Measurements from ENCODE around the gene MATCAP1.

MATCAP1 gene

GRCh38 chr16:67190448-67191399 lies 7.0 kb upstream of the MATCAP1 start:
- no peak for DNase-seq

DNA sequence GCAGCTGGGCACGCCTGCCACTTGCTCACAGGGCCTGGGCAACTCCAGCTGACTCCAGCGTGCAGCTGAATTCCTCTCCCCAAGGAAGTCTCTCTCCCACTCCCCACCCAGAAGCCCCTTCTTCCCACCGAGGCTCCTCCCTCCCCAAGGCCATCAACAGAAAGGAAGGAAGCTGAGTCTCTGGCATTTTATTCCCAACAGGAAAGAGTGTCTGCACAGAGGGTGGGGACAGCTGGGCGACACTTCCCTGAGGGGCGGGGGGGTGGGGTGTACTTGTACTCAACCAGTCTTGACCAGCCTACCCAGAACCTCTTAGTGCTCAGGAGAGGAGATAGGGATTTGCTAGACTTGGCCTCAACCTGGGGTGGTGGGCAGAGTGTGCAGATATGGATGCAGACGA lies 6.3 kb upstream of the MATCAP1 start, which contains the start of gene EXOC3L1:
Gene EXOC3L1, minus strand, starts transcription at position 96 of the 400 bp plus-strand sequence. CDS start 460 bp downstream, outside the sequence.
- DNase-seq: no peak

- no peak for DNase-seq
Measured at GRCh38 chr16:67188798-67189197, 5.0 kb upstream of the MATCAP1 start.

DNA sequence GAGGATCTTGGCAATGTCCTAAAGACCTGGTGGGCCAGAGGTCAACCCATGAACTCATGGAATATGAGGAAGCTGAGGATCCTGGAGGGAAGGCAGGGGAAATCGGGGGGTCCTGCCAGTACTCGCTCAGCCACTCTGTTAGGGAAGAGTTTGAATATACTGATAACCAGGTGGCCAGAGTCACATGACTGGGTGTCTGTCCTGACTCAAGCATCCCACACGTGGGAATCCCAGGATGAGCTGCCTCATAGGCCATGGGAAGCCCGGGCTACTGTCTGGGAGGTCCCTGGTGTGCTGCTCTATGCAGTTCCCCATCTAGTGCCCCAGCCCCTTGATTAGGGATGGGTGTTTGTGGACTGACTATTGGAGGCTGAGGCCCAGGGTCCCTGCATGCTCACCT lies 4.6 kb upstream of the MATCAP1 start:
- no peak for DNase-seq

DNA sequence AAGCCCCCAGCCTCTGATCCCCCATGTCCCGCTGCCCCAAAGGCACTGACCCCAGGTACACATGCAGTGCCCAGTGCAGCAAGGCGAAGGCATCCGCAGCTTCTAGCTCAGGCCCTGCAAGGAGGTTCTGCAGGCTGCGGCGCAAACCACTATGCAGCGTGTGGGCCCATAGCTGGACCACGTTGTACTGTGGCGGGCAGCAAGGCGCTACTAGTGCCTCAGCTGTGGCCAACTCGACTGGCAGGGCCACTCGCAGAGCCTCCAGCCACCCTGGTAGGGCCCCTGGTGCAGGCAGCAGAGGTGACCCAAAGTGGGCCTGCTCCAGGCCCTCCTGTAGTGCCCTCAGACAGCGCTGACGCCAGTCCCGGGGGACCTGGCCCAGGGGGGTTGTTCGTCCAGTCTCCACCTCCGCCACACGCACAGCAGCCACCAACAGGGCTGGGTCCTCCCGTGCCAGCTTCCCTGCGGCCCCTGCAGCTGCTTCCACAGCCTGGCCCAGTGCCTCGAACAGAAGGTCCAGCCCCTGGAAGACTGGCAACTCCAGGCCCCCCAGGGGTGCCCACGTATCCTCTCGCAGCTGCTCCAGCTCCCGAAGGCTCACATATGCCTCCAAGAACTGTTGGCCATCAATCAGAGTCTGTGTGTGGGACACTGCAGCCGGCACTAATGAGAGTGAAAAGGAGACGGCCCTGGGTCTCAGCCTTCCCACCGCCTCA lies 3.6 kb upstream of the MATCAP1 start:
- no peak for DNase-seq

DNA sequence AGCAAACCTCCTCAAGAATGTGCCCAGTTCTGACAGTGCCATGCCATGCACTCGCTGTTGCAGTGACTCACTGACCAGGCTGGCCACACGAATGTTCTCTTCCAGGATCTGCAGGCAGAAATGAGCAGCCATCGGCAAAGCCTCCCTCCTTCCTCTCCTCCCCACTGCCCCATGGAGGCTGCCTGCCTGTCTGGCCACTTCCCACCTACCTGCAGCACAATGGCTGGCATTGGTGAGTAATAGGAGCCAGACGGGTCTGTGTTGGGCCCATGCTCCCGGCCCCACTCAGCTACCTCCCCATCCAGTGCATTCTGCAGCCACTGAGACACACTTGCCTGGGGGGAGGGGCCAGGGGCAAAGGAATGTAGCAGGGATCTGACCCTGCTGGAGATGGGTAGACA lies 2.8 kb upstream of the MATCAP1 start:
- DNase-seq: no peak

- DNase-seq: no peak
Measured at GRCh38 chr16:67185651-67186134, 1.9 kb upstream of the MATCAP1 start.

DNA sequence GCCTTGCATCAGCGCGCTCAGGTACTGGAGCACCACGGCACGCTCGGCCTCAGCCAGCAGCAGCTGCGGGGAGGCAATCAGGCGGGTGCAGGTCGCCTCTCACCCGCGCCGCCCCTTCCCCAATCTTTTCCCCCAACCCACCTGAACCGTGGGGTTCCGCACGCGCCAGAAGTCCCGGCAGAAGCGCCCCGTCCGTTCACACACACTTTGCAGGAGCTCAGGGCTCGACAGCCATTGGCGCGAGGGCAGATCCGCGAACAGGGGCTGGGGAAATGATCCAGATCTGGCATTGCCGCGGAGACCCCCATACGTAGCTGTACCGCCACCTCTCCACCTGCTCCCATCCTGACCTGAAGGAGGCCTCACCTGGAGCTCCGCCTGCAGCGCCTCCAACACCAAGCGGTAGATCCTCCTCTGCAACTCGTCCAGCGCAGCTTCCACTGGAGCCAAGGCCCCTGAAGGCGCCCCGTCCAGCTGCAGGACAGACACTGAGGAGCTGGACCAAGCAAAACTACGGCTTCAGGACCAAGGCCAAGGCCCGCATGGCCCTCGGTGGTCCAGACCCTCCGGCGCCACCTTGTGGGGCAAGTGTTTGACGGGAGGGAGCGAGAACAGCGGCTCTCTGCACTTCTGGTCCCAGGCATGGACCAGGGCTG lies 1.4 kb upstream of the MATCAP1 start:
- peak; percentile 92 for DNase-seq

DNA sequence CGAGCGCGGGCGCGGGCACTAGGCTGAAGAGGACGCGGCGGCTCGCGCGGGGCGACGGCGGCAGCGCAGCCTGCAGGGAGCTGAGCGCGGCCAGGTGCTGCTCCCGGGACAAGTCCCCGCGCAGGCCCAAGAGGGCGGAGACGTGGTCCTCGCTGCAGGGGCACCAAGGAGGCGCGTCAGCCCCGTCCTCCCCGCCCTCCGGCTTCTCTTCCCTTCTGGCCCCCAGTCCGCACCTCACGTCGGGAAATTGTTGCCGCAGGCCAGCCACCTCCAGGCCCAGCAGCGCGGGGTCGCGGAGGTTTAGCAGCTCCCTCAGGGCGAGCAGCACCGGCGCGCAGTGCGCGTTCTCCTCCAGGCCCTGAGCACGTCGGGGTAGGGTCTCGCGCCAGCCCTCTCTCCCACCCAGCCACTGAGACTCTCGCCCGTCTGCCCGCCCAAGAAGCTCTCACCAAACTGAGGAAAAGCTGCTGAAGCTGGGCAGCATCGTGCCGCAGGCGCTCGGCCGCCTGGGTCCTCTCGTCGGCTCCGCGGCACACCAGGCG lies 761 bp upstream of the MATCAP1 start:
- DNase-seq: no peak

DNA sequence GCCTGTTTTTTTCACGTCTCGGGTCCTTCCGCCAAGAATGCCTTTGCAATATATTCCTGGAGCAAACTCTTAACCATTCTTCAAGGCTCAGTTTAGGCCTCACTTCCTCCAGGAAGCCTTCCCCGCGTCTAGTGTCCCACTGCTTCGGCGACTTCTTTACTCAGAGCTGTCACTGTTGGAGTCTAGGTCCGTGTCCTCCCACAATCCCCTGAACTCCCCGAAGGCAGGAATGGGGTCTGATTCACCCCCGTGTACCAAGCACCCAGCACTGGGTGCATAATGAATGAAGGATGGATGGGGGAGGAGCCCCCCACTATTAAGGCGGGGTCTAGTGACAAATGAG lies 508 bp downstream of the MATCAP1 start:
- no peak for DNase-seq

GRCh38 chr16:67182288-67182687 lies 1.5 kb downstream of the MATCAP1 start:
- DNase-seq: no peak

- no peak for DNase-seq
Measured at GRCh38 chr16:67181346-67181745, 2.4 kb downstream of the MATCAP1 start.

DNA sequence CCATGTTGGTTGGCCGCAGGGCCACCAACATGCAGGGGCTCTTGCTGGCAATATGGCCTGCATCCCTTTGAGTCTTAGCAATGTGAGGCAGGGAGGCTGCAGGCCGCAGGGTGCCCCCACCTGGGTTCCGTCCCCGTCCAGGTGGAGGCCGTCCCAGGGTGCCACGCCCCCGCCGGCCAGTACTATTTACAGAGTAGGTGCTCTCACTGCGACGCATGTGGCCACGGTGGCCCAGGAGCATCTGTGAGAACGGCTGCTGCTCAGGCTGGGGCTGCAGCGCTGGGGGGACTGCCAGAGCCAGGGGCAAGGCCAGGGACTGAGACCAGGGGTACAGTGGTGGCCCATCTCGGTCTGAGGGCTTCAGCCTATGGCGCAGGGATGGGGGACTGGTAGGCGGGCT lies 3.6 kb downstream of the MATCAP1 start:
- no peak for DNase-seq

DNA sequence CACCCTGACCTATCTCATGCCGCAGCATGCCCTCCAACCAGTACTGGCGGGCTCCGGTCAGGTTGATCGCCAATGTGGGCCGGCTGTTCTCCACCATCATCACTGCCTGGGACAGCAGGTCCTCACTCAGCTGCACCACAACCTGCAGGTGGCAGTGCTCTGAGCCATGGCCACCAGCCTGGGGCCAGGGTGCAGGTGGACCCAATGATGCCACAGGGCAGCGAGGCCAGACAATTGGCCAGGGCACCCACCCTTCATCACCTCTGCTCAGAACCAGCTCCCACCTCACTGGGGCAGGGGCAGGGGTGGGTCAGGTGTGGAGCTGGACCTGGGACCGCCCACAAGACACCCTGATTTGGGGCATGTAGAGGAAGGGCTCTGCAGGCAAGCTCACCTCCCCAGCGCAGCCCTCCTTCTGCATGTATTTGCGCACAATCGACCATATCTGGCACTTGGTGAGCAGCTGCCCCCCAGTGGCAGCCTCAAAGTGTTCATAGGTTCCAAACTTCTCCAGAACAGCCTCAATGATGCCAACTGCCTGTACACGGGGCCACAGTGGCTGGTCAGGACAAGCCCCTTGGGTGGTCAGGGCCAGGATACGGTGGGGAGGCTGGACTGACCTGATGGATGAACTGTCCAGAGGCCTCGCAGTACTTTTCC lies 4.2 kb downstream of the MATCAP1 start:
- no peak for DNase-seq

DNA sequence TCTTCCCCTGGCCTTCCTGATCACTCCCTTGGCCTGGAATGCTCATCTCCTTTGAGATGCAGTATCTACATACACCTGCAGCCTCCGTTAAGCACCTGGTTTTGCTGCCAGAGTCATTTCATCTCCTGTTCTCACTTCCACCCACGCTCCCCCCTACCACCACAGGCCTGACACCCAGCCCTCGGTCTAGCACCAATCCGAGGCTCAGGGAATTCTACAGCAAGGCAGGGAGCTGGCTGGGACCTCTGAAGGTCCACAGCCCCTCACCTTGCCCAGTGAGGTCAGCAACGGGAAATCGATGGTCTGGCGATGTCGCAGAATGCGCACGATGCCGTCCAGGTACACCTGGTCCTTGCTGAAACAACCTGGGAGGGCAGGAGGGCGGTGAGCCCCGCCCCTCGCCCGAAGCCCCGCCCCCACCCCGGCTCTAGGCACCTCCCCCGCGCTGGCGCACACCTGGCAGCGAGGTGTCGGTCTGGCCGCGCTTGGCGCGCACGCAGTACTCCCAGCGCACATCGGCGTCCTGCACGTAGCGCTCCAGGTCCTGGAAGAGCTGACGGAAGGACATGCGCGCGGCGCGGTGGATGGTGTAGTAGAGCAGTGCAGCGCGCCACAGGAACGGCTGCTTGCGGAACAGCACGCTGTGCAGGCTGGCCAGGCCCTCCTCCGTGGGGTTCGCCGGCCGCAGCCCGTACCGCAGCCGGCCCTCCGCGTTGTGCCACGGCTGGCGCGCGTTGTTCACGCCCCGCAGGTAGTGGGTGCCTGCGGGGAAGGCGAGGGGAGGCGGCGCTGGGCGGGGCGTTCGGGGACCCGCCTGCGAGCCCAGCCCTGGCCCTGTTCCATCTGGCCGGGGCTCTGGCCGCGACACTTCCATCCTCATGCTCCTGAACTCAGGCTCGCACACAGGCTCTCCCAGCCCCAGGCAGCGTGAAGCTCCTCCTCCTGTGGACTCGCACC lies 5.7 kb downstream of the MATCAP1 start:
- DNase-seq: peak; percentile 68

DNA sequence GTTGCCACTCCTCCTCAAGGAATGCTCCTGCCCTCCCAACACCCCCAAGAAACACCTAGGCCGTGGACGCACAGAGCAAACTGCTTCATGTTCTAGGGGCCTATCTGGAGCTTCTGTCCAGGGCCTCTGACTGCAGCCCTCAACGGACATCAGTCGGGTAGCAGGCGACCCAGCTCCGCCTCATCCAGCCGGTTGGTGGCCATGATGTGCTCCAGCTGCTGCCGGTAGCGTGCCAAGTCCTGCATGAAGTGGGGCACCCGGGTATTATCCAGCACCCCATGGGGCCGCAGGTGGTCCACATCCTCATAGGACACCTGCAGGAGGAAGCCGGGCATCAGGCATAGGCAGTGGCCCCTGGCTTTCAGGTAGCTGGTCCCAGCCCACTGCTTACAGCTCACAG lies 7.1 kb downstream of the MATCAP1 start:
- no peak for DNase-seq

DNA sequence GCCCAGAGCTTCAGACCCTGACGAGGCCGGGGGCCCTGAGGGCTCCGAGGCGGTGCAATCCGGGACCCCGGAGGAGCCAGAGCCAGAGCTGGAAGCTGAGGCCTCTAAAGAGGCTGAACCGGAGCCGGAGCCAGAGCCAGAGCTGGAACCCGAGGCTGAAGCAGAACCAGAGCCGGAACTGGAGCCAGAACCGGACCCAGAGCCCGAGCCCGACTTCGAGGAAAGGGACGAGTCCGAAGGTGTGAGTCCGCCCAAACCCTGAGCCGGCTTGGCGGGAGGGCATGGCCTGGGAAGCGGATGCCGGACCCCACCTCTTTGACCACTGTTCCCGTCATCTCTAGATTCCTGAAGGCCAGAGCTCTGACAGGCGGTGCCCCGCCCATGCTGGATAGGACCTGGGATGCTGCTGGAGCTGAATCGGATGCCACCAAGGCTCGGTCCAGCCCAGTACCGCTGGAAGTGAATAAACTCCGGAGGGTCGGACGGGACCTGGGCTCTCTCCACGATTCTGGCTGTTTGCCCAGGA lies 9.0 kb downstream of the MATCAP1 start:
- no peak for DNase-seq

- DNase-seq: peak; percentile 77
Measured at GRCh38 chr16:67173808-67174705, 9.7 kb downstream of the MATCAP1 start.

- no peak for DNase-seq
Measured at GRCh38 chr16:67173323-67173722, 10.4 kb downstream of the MATCAP1 start.

All from stimulated activated CD4-positive, alpha-beta T cell treated with anti-CD3 and anti-CD28 coated beads, Interleukin-15, amount 100 ng/mL, for 24 hours (primary cell).